Measurements from ENCODE around the gene XXYLT1.

Gene XXYLT1

DNA sequence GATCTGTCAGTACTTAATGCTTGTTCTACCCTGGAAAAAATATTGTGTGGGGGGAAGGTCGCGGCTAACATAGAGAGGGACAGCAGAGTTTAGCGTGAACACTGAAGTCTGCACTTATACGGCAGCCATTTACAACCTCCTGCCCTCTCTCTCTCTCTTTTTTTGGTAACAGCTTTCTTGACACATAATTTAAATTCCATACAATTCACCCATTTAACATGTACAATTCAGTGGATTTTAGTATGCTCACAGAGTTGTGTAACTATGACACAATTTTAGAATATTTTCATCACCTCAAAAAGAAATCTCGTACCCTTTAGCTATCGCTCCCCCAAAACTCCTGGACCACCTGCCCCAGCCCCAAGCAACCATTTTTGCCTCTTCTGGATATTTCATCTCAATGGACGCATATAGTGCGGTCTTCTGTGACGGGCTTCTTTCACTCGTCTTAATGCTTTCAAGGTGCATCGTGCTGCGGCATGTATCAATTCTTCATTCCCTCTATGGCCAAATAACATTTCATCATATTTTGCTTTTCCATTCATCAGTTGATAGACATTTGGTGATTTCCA, 141.8 kb downstream of the XXYLT1 start:
- no peak for DNase-seq

DNA sequence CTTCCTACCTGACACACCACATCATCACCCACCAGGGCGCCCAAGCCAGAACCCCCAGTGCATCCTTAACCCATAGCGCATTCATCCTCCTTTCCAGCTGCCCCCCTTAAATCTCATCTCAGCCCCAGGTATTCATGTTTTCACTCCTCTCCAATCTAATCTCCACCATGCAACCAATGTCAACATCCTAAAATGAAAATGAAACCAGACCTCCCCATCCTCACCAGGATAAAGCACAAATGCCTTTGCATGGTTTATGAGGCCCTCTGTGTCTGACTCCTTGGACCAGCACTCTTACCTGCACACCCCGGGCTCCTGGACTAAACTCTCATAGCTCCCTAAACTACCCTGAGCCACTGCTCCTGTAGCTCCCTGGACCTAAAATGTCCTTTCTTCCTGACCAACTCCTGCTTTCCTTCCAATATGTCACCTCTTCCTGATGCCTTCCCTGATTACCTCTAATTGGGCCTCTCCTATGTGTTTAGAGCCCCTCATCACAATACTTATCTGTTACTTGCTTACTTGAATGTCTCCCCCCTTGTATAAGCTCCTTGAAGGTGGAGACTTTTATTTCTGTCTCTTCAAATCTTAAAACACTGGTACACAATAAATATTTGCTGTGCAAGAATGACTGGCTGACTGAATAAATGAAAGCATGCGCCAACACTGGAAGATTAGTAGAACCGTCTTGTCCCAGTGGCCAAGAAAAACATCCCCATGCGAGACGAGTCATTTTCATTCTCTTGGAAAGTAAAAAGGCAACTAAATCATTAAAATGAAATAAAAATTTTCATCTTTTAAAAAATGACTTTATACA, 142.5 kb downstream of the XXYLT1 start:
- no peak for DNase-seq

DNA sequence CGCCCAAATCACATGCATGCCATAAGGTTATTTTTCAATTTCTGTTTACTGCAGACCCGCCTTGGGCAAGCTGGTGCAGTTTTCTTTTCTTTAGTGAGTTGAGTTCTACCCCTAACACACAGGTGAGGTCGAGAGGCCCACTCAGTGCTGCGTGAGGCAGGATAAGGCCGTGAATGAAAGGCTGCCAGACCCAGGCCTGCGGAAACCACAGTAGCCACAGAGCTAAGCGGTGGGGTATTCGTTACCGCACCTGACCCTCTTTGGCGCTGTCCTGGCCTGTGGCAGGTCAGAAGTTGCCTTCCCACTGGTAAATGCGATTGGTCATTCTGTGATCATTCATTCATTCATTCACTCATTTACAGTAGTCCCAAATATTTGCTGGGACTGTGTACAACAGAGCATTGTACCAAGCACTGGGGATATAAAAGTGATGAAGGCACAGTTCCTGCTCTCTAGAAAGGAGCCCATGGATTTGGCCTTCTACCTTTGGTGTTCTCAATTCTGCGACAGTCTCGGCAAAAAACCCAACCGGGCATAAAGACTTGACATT, 144.8 kb downstream of the XXYLT1 start:
- no peak for DNase-seq

DNA sequence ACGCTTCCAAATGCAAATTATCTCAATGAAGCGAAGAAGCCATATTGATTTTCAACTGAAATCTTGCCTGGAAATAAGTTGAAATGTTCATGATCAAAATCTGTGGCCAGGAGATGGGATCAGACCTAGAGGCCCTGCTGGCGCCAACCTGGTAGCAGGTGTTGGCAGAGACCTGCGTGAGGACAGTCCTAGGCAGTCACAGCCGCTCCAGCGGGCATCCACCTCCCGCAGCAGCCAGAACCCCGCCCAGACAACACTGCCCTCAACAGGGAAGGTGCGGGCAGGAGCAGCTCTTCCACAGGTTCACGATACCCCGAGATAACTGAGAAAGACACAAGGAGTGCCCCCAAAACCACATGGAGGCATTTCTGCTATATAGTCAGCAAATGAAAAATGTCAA, 145.3 kb downstream of the XXYLT1 start:
- no peak for DNase-seq

DNA sequence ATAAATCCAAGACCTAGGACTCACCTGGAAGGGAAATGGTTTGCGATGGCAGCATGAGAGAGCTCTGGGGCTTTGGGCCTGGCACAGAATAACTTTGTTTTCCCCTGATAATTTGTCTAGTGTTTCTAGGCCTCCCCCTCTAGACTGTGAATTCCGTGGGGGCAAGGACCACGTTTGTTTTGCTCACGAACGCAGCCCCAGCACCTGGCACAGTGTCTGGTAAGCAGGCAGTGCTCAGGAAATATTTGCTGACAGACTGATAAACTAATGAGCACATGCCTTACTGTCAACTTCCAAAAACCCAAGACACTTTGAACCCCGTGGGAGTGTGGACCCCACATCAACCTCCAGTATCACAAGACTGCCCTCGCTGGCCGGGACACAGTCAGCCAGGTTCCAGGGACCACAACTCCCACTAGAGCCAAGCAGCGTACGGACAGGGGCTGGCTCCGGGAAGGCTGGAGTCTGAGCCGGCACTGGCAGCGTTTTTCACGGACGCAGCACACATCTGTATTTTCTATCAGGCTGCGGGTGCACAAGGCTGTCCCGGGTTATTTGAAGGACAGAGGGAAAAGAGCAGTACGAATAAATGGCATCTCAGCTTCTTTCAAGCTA, 146.5 kb downstream of the XXYLT1 start:
- DNase-seq: peak; percentile 69

DNA sequence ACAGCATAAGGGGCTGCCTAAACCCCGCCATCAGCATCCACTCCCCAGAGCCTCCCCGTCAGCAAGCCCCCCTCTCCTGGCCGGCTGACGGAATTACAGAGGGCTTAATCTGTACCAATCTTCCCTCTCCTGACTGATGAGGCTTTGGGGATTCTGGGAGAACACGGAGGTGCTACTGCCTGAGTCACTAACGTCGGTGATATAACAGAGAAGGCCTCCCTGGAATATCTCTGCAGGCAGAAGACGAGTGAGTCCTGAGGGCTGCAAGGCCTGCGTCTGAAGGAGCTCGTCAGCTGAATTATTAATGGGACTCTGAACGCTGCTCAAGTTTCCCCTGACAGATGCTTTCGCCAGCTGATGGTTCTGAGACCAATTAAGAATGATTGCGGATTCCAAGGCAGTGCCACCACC, 147.7 kb downstream of the XXYLT1 start:
- DNase-seq: no peak

DNA sequence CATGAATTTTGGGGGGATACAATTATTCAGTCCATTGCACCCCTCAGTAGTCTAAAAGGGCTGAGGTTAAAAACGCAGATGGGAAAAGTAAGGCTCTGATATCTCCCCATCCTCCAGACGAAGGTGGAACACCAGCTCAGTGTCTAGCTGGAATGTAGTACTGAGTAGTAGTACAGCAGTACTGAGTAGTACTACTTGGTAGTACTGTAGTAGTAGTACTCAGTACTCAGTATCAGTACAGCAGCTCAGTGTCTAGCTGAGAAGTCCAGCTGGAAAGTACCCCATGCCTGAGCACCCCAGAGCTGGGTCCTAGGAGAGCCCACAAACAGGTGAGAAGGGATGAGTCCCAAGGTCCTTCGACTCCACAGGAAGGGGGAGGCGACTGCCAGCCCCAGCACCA, 148.7 kb downstream of the XXYLT1 start:
- DNase-seq: no peak

DNA sequence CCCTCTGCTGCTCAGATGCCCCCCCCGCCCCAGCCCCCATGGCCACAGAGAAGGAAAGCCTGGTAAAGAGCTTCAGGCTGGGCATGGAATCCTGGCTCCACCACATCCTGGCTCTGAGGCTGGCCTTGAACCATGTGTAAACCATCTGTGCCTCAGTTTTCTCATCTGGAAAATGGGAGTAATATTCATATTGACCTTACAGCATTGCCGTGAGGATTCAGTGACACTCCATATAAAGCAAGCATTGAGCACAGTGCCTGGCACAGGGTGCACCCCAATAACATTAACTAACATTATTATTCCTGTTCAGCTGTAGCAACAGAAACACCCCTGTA, 150.7 kb downstream of the XXYLT1 start:
- DNase-seq: no peak

DNA sequence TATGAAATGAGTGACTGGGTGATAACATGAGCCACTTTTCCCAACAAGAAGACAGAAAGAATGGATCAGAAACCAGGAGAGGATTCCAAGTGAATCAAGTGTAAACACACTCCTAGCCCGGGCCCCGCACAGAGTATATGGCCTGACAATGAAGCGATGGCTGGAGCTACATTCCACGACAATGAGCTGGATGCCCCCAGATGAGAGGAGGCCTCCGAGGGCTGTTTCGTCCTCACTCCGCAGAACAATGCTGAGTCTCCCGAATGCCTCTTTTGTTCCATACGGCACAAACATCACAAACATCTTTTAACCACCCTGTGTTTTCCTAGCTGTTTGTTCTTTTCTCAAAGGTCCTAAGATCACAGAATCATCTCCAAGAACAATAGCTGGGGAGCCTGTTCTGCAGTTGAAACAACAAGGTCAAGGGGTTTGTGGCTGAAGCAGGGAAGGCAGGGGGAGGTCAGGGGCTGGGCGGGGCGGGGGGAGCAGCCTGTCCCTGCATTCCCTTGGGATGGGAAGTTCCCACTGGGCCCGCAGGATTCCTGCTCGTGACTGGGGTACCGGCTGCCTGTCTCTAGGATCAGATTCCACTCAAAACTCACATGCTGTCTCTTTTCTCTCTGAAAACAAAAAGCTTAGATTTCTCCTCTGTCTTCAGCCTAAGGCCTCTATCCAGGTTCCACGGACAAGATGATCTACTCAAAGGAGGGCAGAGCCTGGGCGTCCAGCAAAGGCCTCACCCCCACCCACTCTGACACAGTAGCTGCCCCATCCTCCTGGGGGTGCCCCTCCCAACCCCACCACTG, 151.3 kb downstream of the XXYLT1 start:
- DNase-seq: no peak

DNA sequence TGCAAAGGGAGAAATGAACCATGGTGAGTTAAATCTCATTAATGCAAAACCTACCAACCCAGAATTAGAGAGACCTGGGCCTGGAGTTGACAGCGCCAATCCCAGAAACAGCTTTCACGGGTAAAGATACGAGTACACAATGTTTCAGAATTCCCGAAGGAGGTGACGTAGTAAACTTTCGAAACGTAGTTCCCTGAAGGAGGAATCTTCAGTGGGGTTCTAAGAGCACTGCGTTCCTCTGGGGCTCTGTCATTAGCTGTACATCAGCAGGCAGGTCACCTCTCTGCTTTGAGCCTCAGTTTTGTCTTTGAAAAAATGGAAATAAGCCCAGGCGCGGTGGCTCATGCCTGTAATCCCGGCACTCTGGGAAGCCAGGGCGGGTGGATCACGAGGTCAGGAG, 152.3 kb downstream of the XXYLT1 start:
- no peak for DNase-seq

DNA sequence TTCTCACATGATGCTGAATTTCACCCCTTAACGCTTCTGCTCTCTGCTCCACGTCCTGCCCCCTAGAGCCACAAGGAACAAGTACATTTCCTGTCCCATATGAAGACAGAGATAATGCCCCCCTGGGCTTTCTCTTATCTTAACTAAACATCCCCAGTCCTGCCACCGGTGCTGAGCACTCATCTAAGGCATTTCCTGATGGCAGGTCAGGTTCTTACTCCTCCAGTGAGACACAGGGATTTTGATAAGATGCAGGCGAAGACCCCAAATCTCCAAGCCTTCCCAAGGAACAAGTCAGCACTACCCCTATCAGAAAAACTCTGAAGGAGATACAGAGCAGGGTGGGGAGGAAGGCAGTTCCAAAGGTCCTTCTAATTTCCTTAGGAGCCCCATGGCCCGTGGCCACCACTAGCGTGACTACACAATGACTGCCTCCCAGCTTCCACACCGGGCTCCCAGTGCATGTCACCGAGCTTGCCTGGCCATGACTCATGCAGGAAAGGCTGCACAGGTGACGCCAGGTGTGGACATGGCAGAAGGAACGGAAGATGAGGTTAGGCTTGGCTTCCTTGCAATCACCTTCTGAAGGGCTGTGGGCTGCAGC, 152.9 kb downstream of the XXYLT1 start:
- no peak for DNase-seq

DNA sequence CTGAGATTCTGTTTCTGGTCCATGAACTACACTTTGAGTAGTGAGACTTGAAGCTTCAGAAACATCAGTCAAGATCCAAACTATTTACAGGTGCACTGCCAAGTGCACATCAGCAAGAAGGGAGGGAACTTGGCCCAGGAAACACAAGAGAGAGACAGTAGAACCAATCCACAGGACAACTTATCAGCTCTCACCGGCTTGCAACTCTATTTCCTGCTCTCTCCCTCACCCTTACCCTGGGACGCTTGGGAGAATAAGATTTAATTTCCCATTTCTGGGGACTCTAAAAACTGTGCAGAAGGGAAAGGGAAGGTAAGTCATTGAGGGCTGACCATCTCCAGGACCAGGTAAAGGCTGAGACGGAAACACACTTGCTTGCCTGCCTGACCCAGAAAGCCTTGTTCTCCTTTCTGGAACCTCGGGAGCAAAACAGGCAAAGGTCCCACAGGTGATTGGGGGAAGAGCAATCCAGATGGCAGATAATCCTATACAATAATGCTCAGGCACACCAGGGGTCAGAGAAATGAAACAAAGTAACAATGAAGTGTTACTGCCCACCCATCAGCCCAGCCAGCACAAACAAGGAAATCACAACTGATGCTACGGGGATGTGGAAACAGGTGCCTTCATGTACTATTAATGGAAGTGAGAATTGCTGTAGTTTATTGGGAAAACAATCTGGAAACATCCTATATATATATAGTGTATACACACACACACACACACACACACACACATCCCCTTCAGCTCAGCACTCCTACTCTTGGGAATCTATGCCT, 154.4 kb downstream of the XXYLT1 start:
- DNase-seq: no peak

DNA sequence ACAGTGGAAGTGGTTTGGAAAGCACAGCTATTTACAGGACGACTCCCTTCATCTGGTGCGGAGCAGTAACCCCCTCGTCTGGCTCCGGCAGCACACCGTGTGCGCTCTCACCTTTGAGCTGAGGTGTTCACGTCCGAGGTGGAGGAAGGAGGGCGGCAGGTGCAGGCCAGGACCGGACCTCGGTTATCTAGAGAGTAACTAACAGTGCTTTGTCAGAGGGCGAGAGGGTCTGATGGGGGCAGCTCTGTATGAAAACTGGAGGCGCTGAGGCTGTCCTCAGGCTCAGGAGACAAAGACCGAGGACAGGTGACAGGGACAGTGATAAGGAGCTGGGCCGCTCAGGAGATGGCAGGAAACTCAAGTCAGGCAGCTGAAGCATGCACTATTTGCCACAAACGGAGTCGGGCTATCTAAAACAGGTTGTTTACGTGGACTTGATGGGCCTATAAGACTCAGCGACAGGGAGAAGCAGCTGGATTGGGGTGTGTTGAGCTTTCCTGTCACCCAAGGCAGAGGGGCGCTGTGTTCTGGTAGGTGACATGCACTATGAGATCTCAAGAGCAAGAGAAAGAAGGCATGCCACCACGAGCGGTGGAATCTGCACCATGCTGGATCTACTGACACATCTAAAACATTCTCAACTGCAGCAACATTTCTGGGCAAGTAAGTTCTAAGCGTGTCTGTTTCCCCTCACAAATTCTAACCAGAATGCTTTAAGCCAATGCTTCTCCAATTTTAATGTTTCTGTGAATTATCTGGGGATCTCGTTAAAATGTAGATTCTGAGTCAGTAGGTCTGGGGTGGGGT, 155.2 kb downstream of the XXYLT1 start:
- no peak for DNase-seq

DNA sequence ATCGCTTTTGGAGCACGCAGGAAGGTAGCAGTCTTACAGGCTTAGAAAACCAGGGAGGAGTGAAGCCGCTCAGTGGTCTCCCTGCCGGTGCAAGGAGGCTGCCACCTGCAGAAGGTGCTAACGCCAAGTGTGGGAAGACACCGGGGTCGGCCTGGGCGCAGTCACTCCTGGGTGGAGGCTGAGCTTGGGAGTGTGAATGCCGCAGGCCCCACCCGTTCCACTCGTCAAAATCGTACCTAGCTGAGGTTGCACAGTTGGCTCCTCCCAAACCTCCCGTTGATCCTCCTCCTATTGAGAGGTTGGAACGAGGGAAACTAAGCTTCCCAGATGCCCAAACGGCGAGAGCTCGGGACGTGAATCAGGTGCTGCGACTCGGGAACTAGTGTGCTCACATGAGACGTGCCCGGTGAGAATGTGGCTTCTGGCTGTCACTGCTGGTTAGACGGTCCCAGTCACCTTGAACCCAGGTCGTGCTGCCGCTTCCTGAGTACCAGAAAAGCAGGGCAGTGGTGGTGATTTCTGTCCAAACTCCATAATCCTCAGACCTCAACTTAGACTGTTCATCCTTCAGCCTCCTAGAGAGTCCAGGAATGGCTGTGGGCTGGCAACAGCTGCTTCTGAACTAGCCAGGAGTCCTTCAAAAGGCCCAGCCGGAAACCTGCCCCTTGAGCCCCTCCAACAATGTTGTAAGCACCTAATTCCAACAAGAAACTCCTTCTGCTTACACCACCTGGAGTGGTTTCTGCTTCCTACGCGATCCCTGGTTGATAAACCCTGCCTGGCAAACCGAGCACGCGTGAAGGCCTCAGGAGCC, 156.0 kb downstream of the XXYLT1 start:
- DNase-seq: no peak

DNA sequence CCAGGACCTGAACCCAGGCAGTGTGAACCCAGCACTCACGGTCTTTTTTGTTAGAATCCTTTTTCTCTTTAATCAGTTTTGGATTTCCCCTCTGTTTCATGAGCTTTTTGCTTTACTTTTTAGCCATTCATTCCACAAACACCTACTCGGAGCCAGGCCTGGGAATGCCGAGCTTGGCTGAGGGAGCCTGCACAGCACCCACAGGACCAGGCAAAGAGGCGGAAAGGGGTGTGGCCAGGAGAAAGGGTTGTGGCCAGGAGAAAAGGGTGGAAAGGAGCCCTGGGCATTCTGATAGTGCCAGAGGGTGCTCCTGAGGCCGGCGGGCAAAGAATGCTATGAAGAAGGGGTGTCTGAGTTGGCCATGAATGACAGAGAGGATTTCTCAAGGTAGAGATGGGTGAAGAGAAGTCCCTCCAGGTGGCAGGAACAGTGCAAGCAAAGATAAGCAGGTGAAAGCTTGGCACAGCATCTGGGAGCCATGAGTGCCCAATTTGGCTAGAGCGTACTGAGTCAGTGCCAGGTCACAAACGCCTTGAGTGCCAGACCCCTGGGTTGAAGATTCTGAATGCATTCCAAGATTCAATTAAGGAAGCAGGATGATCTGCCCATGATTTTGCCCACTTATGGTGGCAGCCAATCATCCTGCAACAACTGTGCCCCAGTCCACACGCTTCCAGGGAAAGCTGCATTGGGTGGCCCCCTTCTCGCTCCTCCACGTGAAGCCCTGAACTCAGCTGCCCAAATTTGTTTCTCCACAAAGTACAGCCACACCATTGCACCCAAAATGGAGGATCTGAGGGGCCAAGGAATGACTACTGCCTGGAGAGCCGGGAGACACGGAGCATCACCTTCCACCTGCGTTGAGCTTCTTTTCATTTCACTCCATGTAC, 157.2 kb downstream of the XXYLT1 start:
- DNase-seq: no peak

DNA sequence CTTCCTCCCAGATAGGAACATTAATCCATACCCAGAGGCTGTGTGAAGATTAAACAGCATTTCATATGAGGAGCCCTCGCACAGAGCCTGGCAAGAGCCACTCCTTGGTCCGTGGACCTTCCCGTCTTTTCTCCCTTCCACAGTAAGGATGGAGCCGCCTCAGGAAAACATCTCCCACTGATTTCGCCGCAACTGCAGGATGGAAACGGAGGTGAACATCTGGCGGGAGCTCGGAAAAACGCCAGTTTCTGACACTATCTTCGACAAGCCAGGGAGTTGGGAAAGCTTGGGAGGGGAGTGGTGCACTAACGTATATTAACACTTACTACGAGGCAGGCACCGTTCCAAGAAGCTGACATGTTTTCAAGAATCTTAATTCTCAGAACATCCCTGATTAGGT, 157.9 kb downstream of the XXYLT1 start:
- peak; percentile 48 for DNase-seq

DNA sequence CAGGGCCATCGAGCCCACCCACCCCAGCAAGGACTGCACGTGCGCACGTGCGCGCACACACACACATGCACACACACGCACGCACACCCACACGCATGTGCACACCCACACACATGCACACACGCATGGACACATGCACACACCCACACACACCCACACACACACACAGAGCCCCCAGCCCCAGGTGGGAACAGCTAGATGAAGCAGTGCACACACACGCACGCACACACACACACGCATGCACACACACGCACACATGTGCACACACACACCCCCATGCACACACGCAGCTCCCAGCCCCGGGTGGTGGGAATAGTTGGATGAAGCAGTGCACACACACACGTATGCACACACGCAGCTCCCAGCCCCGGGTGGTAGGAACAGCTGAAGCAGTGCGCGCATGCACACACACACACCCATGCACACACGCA, 158.6 kb downstream of the XXYLT1 start:
- DNase-seq: no peak

DNA sequence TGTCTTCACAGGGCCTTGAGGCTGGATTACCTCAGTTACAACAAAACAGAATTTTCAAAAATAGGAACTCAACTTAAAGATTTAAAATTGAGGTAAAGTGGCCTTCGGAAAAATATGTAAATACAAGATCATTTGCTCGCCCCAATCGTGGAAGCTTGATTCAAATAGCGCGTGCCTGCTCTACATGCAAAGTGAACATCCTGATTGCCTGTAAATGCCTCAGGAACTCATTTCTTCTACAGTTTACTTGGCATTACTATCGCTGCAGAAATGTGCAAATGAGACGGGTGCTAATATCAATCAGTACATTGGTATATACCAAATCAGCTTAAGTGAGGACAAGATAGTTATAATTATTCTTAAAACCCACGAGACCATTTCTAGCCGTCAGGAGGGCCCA, 159.2 kb downstream of the XXYLT1 start:
- DNase-seq: no peak

DNA sequence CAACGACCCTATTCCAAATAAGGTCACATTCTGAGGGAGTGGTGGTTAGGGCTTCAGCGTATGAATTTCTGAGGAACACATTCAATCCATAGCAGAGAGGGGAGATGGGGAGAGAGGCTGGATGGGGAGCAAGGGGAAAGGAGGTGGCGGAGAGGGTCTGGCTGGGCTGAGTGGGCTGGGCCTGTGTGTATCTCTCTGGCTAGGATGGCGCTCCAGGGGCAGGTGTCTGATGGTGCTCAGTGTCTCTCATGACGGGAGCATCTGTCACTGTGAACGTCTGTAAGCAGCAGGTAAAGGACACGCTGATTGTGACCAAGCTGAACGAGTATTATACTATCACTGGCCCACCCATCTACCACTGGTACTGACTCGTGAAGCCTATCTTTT, 159.6 kb downstream of the XXYLT1 start:
- no peak for DNase-seq
